Stimulated activated CD4-positive, alpha-beta T cell treated with anti-CD3 and anti-CD28 coated beads, Interleukin-1b, Interleukin-23, amount 100 ng/mL, for 24 hours (primary cell): Measurements from ENCODE around the gene SLC30A9.

ENCODE experiments used
- DNase-seq, 4 experiments: peaks; one replicate each; pipeline ENCODE4 v3.0.0-alpha.2; 2020; ENCODE audit warnings: low read depth in 4 of 4, low spot score in 1 of 4

SLC30A9 gene

GRCh38 chr4:42133006-42133405 lies 142.7 kb downstream of the SLC30A9 start:
- DNase-seq = no peak

GRCh38 chr4:42136371-42136770 lies 146.0 kb downstream of the SLC30A9 start:
- DNase-seq = no peak
